Measurements from ENCODE around the gene TRIM66. TPM values are rescaled to one million over a fixed set of nuclear protein-coding genes. Genes with fewer than 3 reads are reported as not detected.

Gene TRIM66
- total and polyA plus RNA-seq, 10 of the 15 experiments (the other 5 are each of a cell fraction or from before 2014, with no cell fraction given), result 1.7 to 14.5 (median 7.4) TPM

- H4K20me1 ChIP-seq (ENCODE audit: control insufficient read depth, insufficient read depth), result no peaks in the 10 kb centered on the region
- no peak overlapping the region for H3K9ac ChIP-seq (ENCODE audit: control insufficient read depth, insufficient read depth, low read length)
- H3K27me3 ChIP-seq (replicated peaks in 1 of 2; ENCODE audit: control insufficient read depth in 2 of 2, insufficient read depth in 2 of 2, low read length in 1 of 2), result no peaks in the 10 kb centered on the region
- no peaks in the 10 kb centered on the region for H3K79me2 ChIP-seq (ENCODE audit: control insufficient read depth, insufficient read depth, low read length)
- no peak overlapping the region for H3K4me3 ChIP-seq
- CTCF ChIA-PET, result no interaction called here
- in situ Hi-C loops (cut with MboI), result no loop called here
- no peaks in the 10 kb centered on the region for H3K4me1 ChIP-seq (ENCODE audit: control insufficient read depth, insufficient read depth, low read length)
- no peak overlapping the region for H3K27ac ChIP-seq (ENCODE audit: control insufficient read depth, insufficient read depth)
- ATAC-seq (no peak), FAIRE-seq (no peak), DNase-seq (ENCODE audit: low read depth, low spot score) (no peak)
- no peaks in the 10 kb centered on the region for H3K9me3 ChIP-seq (replicated peaks; ENCODE audit: control insufficient read depth, insufficient read depth, low read length)
- POLR2A ChIA-PET, result no interaction called here
- no peak overlapping the region for H3K4me2 ChIP-seq (ENCODE audit: control insufficient read depth, insufficient read depth)
- no peak overlapping the region for H2AFZ ChIP-seq (ENCODE audit: control insufficient read depth, low read depth, low read length)
- RAD21 ChIA-PET (ENCODE audit: unreplicated experiment), result no interaction called here
- BruUV-seq (replicated peaks), result no TSS peak
- 98% methylated on average over 4 of the region's 4 CpGs for WGBS (ENCODE audit: insufficient coverage, insufficient replicate concordance, low lambda C conversion rate, missing lambda C conversion rate)
- H3K36me3 ChIP-seq (ENCODE audit: control insufficient read depth in 2 of 2, insufficient read depth in 2 of 2, low read length in 1 of 2), result peaks cover 4 to 13% of the 10 kb centered on the region in 2 experiments; a peak in 3 of 4 replicates
- intact Hi-C loops (cut with micrococcal nuclease; ENCODE audit: unreplicated experiment), result no loop called here
- TF ChIP-seq MTA2 (IDR thresholded peaks at IDR 0.05; ENCODE audit: low read depth), result no peak
- TF ChIP-seq ATF7 (IDR thresholded peaks at IDR 0.05; ENCODE audit: low read depth), result no peak
- no peak for TF ChIP-seq STAT1 (conservative IDR thresholded peaks at IDR 0.05)
- no peak for TF ChIP-seq SRF (IDR thresholded peaks at IDR 0.05; ENCODE audit: low read depth in 2 of 2, low read length in 2 of 2)
- no peak for TF ChIP-seq STAT3 (IDR thresholded peaks at IDR 0.05; ENCODE audit: low read depth, low read length)
- TF ChIP-seq CUX1 (IDR thresholded peaks at IDR 0.05; ENCODE audit: insufficient replicate concordance, low read depth, low read length), result no peak
- TF ChIP-seq SUZ12 (IDR thresholded peaks at IDR 0.05; ENCODE audit: unreplicated experiment), result no peak
- TF ChIP-seq CREM (IDR thresholded peaks at IDR 0.05; ENCODE audit: low read depth), result no peak
- no peak for TF ChIP-seq SMAD1 (IDR thresholded peaks at IDR 0.05; ENCODE audit: low read depth, partially characterized antibody)
- no peak for TF ChIP-seq BCL11A (IDR thresholded peaks at IDR 0.05; ENCODE audit: low read depth, low read length)
- TF ChIP-seq ZNF24 (IDR thresholded peaks at IDR 0.05), result no peak
- TF ChIP-seq SP1 (IDR thresholded peaks at IDR 0.05; ENCODE audit: low read depth, low read length), result no peak
- no peak for TF ChIP-seq RB1 (IDR thresholded peaks at IDR 0.05; ENCODE audit: borderline replicate concordance)
- TF ChIP-seq SMC3 (IDR thresholded peaks at IDR 0.05; ENCODE audit: borderline replicate concordance, low read length), result no peak
- no peak for TF ChIP-seq SIX5 (IDR thresholded peaks at IDR 0.05; ENCODE audit: low read depth, low read length, severe bottlenecking)
- TF ChIP-seq PKNOX1 (IDR thresholded peaks at IDR 0.05), result no peak
- no peak for TF ChIP-seq SMAD5 (IDR thresholded peaks at IDR 0.05; ENCODE audit: low read depth)
- no peak for TF ChIP-seq HCFC1 (IDR thresholded peaks at IDR 0.05; ENCODE audit: low read length)
- TF ChIP-seq FOS (IDR thresholded peaks at IDR 0.05; ENCODE audit: borderline replicate concordance, extremely low read depth, insufficient read length), result no peak
- SMC1A ChIA-PET (ENCODE audit: uncharacterized antibody, unreplicated experiment), result no interaction called here
Observed at GRCh38 chr11:8614497-8614896, 68.0 kb downstream of the TRIM66 start.

Data from GM12878 (cell line).